IPS-NIHi7 (cell line): ENCODE data around the gene ZNF487.
"Not testable (repeated sequence)": the region's sequence is repeated elsewhere in the genome, so short reads cannot be mapped to it uniquely, and the experiment has no call there.

Source experiments
- DNase-seq: peaks from one replicate; pipeline ENCODE4 v3.0.0; 2012; ENCODE audit warnings: mixed read lengths; ENCODE audit errors: extremely low spot score

The ZNF487 gene

DNA sequence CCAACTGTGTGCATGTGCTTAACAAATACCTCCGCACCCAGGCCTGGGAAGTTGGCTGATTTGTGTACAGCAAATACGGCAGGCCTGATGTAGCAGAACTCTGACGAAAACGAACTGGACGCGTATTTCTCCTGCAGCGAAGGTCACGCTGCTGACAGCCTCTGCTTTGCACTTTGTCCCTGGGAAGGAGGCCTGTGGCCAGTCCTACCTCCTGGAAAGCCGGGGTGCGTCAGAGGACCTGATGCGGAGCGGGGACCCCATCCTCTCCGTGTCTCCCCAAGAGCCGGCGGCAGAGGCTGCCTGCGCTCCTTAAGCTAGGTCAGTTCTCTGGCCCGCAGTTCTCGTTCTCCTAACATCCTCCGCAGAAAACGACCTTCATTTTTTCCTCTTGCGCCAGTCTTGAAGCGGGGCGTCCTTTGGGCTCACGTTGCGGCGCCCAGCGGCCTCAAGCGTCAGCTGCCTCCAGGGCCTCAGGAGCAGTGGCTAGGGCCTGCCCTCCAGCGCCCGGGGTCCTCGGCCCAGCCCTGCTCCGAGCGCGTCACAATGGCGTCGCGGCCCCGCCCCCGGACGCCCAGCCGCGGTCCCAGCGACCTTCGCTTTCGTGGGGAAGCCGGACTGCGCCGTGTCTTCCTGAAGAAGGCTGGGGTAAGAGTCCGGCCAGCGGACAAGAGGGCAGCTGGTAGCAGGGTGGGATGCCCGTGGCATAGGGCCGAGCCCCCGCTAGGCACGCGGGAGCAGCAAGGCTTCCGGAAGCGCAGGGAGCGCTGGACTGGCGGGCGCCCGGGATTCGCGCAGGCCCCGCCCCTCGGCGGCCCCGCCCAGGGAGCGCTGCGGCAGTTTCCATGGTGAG is at the start of gene ZNF487:
Gene ZNF487, plus strand, starts transcription at position 821 of the 850 bp plus-strand sequence. CDS start 38,703 bp downstream, outside the sequence.
- DNase-seq, result peak; percentile 95

DNA sequence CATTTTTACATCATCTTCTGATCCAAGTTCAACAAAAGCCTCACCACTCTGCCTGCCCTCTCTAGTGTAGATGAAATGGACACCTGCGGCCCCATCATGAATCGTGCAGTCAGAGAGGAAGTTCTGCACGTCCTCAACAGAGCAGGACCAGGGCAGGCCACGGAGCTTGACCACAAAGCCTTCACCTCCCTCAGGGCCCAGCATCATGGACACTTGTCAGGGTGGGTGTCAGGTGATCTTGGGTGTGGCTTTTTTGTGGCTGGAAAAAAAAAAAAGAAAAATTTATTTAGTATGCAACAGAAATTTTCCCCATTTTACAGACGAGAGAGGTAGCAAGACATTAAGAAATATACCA is 49.3 kb upstream of the ZNF487 start:
- no peak for DNase-seq

DNA sequence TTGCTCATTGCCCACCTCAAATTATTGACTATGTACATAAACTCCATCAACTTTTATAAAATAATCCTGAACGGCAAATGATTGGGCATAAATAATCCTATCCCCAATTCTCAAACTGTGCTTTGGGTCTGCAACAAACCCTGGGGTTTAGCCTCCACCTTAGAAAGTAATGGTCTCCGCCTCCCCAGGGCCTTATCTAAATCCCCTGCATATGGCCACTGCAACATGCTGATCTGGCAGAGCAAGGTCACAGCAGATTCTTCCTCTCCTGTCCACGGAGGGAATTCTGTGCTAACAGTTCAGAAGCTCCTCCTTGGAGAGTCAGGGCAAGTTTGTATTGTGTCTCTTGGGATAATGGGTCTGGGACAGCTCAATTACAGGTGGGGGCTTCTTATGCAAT is 47.0 kb upstream of the ZNF487 start:
- no peak for DNase-seq

GRCh38 chr10:43390333-43390732 is 46.6 kb upstream of the ZNF487 start:
- DNase-seq, result no peak

DNA sequence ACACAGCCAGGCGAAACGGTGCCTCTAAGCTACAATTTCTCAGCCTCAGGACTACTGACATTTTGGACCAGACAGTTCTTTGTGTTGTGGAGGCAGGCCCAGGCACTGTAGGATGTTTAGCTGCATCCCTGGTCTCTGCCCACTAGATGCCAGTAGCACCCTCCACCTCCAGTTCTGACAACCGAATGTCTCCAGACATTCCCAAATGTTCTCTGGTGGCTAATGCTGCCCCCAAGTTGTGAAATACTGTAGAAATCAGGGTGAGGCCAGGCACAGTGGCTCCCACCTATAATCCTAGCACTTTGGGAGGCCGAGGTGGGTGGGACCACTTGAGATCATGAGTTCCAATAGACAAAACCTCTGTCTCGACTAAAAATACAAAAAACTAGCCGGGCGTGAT is 46.2 kb upstream of the ZNF487 start:
- no peak for DNase-seq

- no peak for DNase-seq
Observed at GRCh38 chr10:43391496-43391895, 45.4 kb upstream of the ZNF487 start.

DNA sequence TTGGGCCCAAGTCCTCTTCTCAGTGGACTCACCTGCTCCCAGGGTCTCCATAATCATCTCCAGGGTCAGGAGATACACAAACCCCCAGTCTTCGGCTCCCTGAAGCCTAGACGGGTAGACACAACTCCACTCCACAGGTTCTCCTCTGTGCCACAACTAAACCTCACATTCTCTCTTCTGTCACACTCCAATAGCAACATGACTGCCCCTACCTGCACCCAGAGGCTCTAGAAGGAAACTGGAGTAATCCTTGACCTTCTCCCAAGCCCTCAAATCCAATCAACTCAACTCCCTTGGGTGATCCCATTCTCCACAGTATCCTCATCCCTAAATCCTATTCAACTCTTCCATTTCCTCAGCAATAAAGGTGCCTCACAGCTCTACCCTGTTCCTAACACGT is 44.2 kb upstream of the ZNF487 start:
- no peak for DNase-seq

DNA sequence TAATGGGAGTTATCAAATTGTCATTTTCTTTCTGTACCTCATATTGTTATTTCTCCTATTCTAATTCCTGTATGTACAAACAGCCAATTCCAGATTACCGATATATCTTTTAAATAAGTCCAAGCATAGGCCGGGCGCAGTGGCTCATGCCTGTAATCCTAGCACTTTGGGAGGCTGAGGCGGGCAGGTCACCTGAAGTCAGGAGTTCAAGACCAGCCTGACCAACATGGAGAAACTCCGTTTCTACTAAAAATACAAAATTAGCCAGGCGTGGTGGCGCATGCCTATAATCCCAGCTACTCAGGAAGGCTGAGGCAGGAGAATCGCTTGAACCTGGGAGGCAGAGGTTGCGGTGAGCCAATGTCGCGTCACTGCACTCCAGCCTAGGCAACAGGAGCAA is 43.7 kb upstream of the ZNF487 start:
- not testable (repeated sequence) for DNase-seq

- no peak for DNase-seq
Observed at GRCh38 chr10:43393606-43394360, 43.1 kb upstream of the ZNF487 start.

- DNase-seq, result no peak
Observed at GRCh38 chr10:43394868-43395267, 42.0 kb upstream of the ZNF487 start.

DNA sequence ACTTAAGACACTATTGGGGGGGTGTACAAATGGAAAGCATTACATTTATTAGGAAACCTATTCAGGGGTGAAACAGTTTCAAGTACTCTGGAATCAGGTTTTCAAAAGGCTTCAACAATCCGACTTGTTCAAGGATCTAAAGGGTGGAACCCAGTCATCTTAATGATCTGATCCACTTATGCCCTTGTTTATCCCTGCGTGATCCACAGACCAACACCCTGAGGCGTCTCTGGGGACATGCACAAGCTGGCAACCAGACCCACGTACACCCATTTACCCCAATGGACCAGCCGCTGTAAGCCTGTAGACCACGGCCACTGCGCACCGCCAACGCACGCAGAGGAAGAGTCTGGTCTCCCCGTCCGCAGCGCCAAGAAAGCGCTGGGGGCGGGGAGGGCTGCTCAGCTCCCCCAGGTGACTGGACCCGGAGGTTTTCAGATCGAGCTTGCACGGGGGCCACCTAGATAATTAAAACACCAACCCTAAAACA is 41.3 kb upstream of the ZNF487 start:
- DNase-seq, result no peak

- DNase-seq, result peak; percentile 88
Observed at GRCh38 chr10:43396061-43396927, 40.6 kb upstream of the ZNF487 start.

DNA sequence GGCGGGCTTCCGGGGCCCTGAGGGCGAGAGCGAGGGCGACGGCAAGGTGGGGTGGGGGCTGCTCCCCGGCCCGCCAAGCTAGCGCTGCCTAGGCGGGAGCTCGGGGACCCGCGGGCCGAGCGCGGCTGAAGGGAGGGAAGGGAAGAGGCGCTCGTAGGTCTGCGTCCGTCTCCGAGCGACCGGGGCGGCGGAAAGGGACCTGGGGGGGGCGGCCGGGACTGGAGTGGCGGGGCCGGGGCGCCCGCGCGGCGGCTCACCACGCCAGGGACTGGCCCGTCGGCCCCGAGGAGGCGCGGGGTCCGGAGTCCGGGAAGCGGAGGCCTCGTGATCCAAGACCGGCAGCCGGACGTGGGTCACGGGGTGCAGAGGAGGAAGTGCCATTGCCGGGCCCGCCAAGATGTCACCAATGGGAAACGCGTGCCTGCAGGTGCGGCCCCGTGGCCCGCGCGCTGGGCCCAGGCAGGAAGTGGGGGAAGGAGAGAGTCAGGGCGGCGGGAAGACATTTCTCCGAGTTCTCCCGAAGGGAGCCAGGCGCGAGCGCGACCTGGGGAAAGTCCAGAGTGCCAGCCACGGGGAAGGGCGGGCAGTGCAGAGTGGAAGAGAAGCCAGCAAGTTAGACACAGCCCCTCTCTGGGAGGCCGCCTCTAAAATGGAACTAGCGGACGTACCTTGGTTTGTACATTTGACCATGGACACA is 39.8 kb upstream of the ZNF487 start:
- DNase-seq, result peak; percentile 82

GRCh38 chr10:43398939-43399319 is 38.0 kb upstream of the ZNF487 start:
- DNase-seq, result no peak

DNA sequence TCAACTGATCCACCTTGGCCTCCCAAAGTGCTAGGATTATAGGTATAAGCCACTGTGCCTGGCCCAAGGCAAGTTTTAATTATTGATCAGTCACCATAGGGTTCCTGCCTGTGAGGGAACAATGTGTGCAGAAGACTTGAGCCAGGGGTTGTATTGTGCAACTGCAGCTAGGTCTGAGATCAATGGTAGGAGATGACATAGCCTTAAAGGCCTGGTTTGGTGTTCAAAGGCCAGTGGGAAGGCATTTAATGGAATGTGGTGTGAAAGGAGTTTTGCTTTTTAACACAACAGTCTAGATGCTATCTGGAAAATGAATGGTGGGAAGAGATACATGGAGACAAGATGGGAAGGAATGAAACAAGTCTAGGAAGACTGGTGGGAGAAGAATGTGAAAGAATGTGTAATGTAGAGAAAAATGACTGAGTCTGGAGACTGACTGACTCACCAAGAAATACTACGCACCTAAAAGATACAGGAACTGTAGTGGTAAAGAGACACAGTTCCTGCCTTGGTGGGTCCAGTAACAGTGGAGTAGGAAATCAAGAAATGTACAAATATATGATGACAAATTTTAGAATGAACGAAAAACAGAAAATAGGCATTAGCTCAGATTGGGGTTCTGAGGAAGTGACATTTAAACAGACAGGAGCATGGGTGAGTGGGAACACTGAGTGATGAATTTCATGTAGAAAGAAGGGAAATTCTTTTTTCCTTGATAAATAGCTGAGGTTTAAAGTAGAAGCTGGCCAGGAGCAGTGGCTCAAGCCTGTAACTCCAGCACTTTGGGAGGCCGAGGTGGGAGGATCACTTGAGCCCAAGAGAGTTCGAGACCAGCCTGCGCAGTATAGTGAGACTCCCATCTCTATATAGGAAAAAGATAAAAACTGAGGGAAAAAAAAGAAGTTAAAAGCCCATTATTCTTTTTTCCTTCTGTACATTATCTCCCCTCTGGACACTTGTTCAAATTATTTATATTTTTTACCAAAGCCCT is 37.3 kb upstream of the ZNF487 start:
- no peak for DNase-seq

DNA sequence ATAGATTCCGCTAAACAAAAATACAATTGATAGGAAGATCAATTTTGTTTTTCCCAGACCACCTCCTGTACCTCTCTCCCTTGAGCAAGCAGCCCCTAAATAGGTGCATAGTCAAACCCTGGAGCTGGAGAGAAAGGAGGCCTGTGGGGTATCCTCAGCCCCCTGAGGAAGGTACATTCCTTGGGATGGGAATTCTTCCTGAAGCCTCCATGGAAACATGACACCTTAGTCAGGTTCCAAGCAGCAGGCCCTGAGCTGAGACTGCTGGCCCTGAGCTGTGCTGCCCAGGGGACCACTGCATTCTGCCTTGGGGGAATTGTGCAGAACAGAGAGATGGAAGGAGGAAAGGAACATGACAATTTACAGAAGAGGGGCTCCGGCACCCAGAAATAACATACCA is 35.3 kb upstream of the ZNF487 start:
- DNase-seq, result peak; percentile 67

GRCh38 chr10:43402176-43402575 is 34.7 kb upstream of the ZNF487 start:
- no peak for DNase-seq

GRCh38 chr10:43402880-43403452 is 33.9 kb upstream of the ZNF487 start:
- no peak for DNase-seq

DNA sequence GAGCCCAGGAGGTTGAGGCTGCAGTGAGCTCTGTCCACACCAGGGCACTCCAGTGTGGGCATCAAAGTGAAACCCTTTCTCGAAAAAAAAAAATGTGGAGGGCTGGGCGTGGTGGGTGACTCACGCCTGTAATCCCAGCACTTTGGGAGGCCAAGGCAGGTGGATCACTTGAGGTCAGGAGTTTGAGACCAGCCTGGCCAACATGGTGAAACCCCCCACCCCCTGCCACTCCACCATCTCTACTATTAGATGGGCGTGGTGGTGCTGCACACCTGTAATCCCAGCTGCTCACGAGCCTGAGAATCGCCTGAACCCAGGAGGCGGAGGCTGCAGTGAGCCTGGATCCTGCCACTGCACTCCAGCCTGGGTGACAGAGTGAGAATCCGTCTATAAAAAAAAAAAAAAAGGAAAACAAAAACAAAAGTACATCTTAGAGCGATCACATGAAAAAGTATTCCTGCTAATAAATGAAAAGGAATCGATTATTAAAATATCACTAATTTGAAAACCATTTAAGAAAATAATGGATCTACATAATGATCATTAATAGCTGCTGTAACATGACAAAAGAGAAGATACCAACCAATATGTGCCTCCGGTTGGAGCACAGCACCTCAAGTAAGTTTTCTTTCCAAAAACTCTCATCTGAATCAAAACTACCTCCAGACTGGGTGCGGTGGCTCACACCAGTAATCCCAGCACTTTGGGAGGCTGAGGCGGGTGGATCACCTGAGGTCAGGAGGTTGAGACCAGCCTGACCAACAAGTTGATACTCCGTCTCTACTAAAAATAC is 32.8 kb upstream of the ZNF487 start:
- no peak for DNase-seq
